Glomerular endothelial cell (primary cell): ENCODE measurements around the gene IGFBP5. TPM values are rescaled to one million over a fixed set of nuclear protein-coding genes. Genes with fewer than 3 reads are reported as not detected.

Source experiments
- DNase-seq: peaks from one replicate; pipeline ENCODE4 v3.0.0-alpha.2; 2011; ENCODE audit warnings: low read depth, low spot score; ENCODE audit errors: extremely low read depth
- total RNA-seq: library from RNA; depleted of rRNA; stranded (reverse); fragments of >200 nt; gene quantifications from 2 replicates; pipeline ENCODE4 v1.2.3, GENCODE V29; 2015

The IGFBP5 gene
- 23.4 and 36.8 TPM in 2 replicates for total RNA-seq

GRCh38 chr2:216695401-216695821 is at the start of gene IGFBP5:
IGFBP5 (minus strand) TSS chr2:216695549; CDS start chr2:216694775, 774 bp downstream.
- DNase-seq: no peak

GRCh38 chr2:216743781-216744180 is 48.4 kb upstream of the IGFBP5 start:
- DNase-seq: no peak

- DNase-seq: no peak
These were observed 47.1 kb upstream of the IGFBP5 start for GRCh38 chr2:216742411-216742810.

DNA sequence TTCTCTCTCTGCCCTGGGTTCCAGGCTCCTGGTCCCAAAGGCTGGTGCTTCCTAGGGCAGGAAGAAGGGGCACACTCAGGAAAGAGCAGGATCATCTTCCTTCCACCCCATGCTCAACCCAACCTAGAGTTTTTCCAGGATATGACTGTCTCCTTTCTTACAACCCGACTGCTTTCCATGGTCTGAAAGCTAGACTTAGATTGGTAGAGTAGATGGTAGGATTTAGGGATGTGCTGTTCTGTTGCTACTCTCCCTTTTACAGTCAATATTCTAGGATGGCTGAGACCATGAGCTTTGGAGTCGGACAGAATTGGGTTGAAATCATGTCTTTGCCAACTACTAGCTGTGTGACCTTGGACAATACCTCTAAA is 45.9 kb upstream of the IGFBP5 start:
- no peak for DNase-seq

- DNase-seq: no peak
These were observed 45.3 kb upstream of the IGFBP5 start for GRCh38 chr2:216740557-216741222.

- no peak for DNase-seq
These were observed 43.7 kb upstream of the IGFBP5 start for GRCh38 chr2:216739035-216739434.

- no peak for DNase-seq
These were observed 42.3 kb upstream of the IGFBP5 start for GRCh38 chr2:216737676-216738075.

DNA sequence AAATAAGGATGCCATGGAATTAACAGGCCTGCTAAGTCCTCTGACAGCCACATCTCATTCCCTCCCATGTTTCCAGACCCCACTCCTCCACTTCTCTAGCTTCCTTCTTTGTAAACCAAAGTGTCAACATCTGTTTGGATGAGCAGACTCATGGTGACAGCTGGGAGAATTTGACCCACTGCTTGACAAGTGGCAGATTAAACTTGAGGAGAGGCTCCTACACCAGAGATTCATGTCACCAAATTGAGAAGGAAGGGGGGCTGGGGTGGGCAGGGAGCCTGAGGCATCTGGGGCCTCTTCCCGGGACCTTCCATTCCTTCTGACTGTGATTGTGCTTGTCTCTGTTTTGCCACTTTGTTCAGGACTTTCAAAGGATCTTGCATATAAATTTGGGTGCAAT is 41.0 kb upstream of the IGFBP5 start:
- DNase-seq: no peak

GRCh38 chr2:216735668-216736067 is 40.3 kb upstream of the IGFBP5 start:
- DNase-seq: no peak

GRCh38 chr2:216735086-216735485 is 39.7 kb upstream of the IGFBP5 start:
- DNase-seq: no peak

- no peak for DNase-seq
These were observed 37.7 kb upstream of the IGFBP5 start for GRCh38 chr2:216733046-216733445.

DNA sequence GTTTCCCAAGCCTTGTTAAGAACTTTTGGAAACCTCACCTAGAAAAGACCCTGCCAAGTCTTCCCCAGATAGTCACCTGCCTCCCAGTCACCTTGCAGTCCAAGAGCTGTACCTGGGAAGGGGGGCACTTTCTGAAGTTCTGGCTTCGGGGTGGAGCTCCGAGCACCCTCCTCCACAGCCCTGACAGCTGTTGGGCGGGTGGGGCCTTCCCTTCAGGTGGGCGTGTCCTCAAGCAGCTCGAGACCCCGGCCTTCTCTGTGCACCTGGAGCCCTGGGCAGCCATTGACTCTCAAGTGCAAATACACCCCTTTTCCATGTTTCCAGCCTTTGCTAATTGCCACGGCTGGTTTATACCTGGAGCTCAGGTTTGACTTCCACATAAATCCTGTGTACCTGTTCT is 37.0 kb upstream of the IGFBP5 start:
- DNase-seq: no peak

- no peak for DNase-seq
These were observed 36.1 kb upstream of the IGFBP5 start for GRCh38 chr2:216731465-216731864.

GRCh38 chr2:216730871-216731270 is 35.5 kb upstream of the IGFBP5 start:
- no peak for DNase-seq

DNA sequence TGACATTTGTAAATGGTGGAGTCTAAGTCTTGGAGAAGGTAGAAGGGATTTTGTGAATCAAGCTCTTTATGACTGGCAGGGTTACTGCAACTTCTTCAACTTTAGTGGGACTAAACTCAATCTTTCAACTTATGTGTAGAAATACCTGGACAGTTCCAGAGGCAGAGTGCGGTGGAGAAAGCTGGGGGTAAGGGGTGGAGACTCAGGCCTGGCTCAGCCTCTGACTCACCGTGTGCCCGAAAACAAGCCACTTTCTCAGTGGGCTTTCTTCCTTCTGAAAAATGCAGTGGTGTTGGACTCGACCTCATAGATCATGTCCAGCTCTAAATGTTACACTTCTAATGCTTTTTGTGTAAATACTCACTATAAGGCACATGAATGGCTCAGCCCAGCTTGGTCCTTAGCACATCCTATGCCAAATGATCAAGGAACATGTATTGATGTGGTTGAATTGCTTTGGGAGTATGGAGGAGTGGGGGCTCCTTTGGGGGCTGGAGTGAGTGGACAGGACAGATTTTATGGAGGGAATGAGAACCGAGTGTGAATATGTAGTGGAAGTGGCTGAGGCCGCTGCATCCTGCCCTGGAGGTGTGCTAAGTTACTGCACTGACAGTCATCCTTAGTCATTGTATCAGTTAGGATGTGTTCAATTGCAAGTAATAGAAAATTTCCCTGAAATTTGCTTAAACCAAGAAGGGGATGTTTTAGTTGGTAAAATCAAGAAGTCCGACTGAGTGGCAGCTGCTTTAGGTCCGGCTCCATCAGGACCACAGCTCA is 32.2 kb upstream of the IGFBP5 start:
- no peak for DNase-seq

- DNase-seq: no peak
These were observed 28.8 kb upstream of the IGFBP5 start for GRCh38 chr2:216724190-216724589.

DNA sequence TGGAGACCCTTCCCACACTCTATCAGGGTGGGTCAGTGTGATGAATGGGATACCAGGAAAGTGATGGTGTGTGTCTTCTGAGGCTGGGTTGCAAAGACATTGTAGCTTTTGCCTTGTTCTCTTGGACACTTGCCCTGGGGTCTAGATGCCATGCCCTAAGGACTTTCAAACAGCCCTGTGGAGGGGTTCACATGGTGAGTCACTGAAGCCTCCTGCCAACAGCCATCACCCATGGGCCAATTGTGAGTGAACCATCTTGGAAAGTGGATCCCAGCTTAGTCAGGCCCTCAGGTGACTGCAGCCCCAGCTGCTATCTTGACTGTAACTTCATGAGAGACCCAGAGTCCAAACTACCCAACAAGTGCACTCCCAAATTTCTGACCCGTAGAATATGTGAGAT is 25.8 kb upstream of the IGFBP5 start:
- no peak for DNase-seq

DNA sequence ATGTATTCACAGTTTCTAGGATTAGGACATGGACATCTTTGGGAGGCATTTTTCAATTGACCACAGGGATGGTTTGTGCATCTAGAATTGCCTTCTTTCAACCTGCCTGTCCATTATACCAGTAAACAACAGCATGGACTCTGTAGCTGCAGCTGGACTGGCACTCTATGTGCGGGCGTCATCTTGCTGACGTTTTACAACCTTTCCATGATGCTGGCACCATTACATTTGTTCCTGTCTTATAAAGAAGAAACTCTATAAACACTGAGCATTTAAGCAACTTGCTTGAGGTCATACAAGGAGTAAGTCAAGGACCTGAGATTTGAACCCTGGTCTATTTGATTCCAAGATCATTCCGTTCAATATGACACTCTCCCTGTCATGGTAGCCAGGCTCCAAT is 25.4 kb upstream of the IGFBP5 start:
- no peak for DNase-seq

- no peak for DNase-seq
These were observed 22.7 kb upstream of the IGFBP5 start for GRCh38 chr2:216717907-216718615.

DNA sequence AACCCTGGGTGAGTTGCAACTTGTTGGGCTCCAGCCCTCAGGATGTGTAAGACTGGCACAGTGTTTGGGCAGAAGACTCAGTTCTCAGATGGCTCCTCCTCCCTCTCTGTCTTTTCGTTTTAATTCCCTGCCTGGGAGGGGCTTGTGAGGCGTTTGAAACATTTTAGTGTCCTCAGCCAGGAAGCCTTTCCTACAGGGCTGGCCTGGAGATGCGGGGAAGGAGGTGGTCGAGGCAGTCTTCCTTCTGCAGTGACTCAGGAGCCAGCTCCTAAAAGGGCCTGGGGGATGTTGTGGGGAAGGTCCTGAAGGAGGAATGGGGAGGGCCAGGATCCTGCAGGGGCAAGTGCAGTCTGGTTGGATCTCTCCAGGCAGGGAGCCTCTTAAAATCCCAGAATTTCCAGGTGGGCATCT is 22.1 kb upstream of the IGFBP5 start:
- no peak for DNase-seq

DNA sequence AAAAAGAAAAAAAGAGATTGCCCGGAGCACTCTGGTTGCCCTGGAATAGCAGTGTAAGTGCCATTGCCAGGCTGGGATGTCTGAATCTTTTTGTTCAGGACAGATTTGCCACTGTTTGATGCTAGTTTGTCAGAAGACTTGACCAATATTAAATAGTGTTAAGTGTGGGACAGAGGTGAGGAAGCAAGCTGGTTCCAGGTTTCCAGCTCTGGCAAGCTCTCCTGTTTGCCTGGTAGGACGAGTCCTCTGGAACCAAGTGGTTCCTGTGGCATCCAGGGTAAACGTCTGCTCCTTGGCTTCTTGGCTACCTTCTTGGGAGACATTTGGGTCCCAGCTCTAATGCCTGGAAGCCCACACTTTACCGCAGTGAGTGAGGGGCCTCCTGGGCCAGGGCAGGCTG is 20.8 kb upstream of the IGFBP5 start:
- DNase-seq: no peak
